Measurements from ENCODE around the gene ARHGEF40.

The ARHGEF40 gene

GRCh38 chr14:21093769-21094681 lies 23.9 kb downstream of the ARHGEF40 start:
- no peaks in the 10 kb centered on the region; the same call in none of the 2 replicates for H4K20me1 ChIP-seq (ENCODE audit: insufficient read depth, low read length)
- DNase-seq = no peak
- no peak overlapping the region for H3K4me2 ChIP-seq (ENCODE audit: insufficient read depth, low read length)

GRCh38 chr14:21095430-21096205 lies 25.5 kb downstream of the ARHGEF40 start:
- H3K4me3 ChIP-seq (ENCODE audit: low read depth in 1 of 2, low read length in 2 of 2) = no peak overlapping the region

More at GRCh38 chr14:21093769-21094681, 23.9 kb downstream of the ARHGEF40 start:
- Histone ChIP-seq H3K27me3 (ENCODE audit: insufficient read depth, low read length, poor library complexity) (no peaks in the 10 kb centered on the region), H3K4me3 (ENCODE audit: low read depth in 1 of 2, low read length in 2 of 2) (no peak overlapping the region), H3K9ac (ENCODE audit: low read depth, low read length) (no peak overlapping the region), H3K4me1 (ENCODE audit: insufficient read depth, low read length) (peaks cover 18% of the 10 kb centered on the region), H3K36me3 (ENCODE audit: insufficient read depth, low read length) (peaks cover 29% of the 10 kb centered on the region), H2AFZ (ENCODE audit: low read depth, low read length) (no peak overlapping the region), H3K79me2 (ENCODE audit: insufficient read depth, low read length) (no peaks in the 10 kb centered on the region), H3K9me3 (ENCODE audit: insufficient read depth, low read length, severe bottlenecking) (no peaks in the 10 kb centered on the region), H3K27ac (ENCODE audit: low read length) (no peak overlapping the region)
- ATAC-seq (ENCODE audit: insufficient read depth, low read depth) = no peak
- TF ChIP-seq CTCF (IDR thresholded peaks at IDR 0.05; ENCODE audit: borderline replicate concordance, extremely low read depth, low read length, poor library complexity, severe bottlenecking) = no peak
- no peak for TF ChIP-seq EZH2 (IDR thresholded peaks at IDR 0.05; ENCODE audit: borderline replicate concordance, low read depth, low read length, severe bottlenecking)

GRCh38 chr14:21096438-21096837 lies 26.3 kb downstream of the ARHGEF40 start:
- no peaks in the 10 kb centered on the region; the same call in 1 of the 2 replicates for H4K20me1 ChIP-seq (ENCODE audit: insufficient read depth, low read length)
- no peaks in the 10 kb centered on the region for H3K27me3 ChIP-seq (ENCODE audit: insufficient read depth, low read length, poor library complexity)
- DNase-seq = no peak
- no peak for ATAC-seq (ENCODE audit: insufficient read depth, low read depth)
- peaks cover 2% of the 10 kb centered on the region; the same call in 1 of the 2 replicates for H3K79me2 ChIP-seq (ENCODE audit: insufficient read depth, low read length)
- peaks cover 16% of the 10 kb centered on the region; the same call in 1 of the 2 replicates for H3K36me3 ChIP-seq (ENCODE audit: insufficient read depth, low read length)
- H3K9ac ChIP-seq (ENCODE audit: low read depth, low read length) = no peak overlapping the region
- H3K27ac ChIP-seq (ENCODE audit: low read length) = no peak overlapping the region
- H3K9me3 ChIP-seq (ENCODE audit: insufficient read depth, low read length, severe bottlenecking) = no peaks in the 10 kb centered on the region
- no peak overlapping the region for H3K4me3 ChIP-seq (ENCODE audit: low read depth in 1 of 2, low read length in 2 of 2)
- TF ChIP-seq CTCF (IDR thresholded peaks at IDR 0.05; ENCODE audit: borderline replicate concordance, extremely low read depth, low read length, poor library complexity, severe bottlenecking) = no peak
- TF ChIP-seq EZH2 (IDR thresholded peaks at IDR 0.05; ENCODE audit: borderline replicate concordance, low read depth, low read length, severe bottlenecking) = no peak
- no peak overlapping the region for H2AFZ ChIP-seq (ENCODE audit: low read depth, low read length)
- H3K4me2 ChIP-seq (ENCODE audit: insufficient read depth, low read length) = no peak overlapping the region
- H3K4me1 ChIP-seq (ENCODE audit: insufficient read depth, low read length) = peaks cover 41% of the 10 kb centered on the region

More at GRCh38 chr14:21095430-21096205, 25.5 kb downstream of the ARHGEF40 start:
- peaks cover 33% of the 10 kb centered on the region for H3K4me1 ChIP-seq (ENCODE audit: insufficient read depth, low read length)
- H3K27ac ChIP-seq (ENCODE audit: low read length) = no peak overlapping the region
- H3K9ac ChIP-seq (ENCODE audit: low read depth, low read length) = no peak overlapping the region
- DNase-seq (no peak), ATAC-seq (ENCODE audit: insufficient read depth, low read depth) (no peak)
- H4K20me1 ChIP-seq (ENCODE audit: insufficient read depth, low read length) = no peaks in the 10 kb centered on the region; the same call in none of the 2 replicates
- no peaks in the 10 kb centered on the region for H3K79me2 ChIP-seq (ENCODE audit: insufficient read depth, low read length)
- TF ChIP-seq CTCF (IDR thresholded peaks at IDR 0.05; ENCODE audit: borderline replicate concordance, extremely low read depth, low read length, poor library complexity, severe bottlenecking) = no peak
- no peak for TF ChIP-seq EZH2 (IDR thresholded peaks at IDR 0.05; ENCODE audit: borderline replicate concordance, low read depth, low read length, severe bottlenecking)
- no peaks in the 10 kb centered on the region for H3K27me3 ChIP-seq (ENCODE audit: insufficient read depth, low read length, poor library complexity)
- no peak overlapping the region for H2AFZ ChIP-seq (ENCODE audit: low read depth, low read length)
- peaks cover 24% of the 10 kb centered on the region for H3K36me3 ChIP-seq (ENCODE audit: insufficient read depth, low read length)
- H3K4me2 ChIP-seq (ENCODE audit: insufficient read depth, low read length) = no peak overlapping the region
- H3K9me3 ChIP-seq (ENCODE audit: insufficient read depth, low read length, severe bottlenecking) = no peaks in the 10 kb centered on the region
